ENCODE data around the gene NKAIN2. TPM values are rescaled to one million over a fixed set of nuclear protein-coding genes. Genes with fewer than 3 reads are reported as not detected.
A peak's percentile ranks its signal among the peaks of the same experiment; 100 is the strongest.

The NKAIN2 gene
- total and polyA plus RNA-seq, 2 experiments from 2014 or later, result 0.22 TPM; not detected in 1

- peaks cover 37% of the 10 kb centered on the region for H3K4me1 ChIP-seq (ENCODE audit: low read depth)
- no peaks in the 10 kb centered on the region for H3K27me3 ChIP-seq
- no peak overlapping the region for H3K27ac ChIP-seq
- H3K9me3 ChIP-seq (ENCODE audit: low read depth), result no peaks in the 10 kb centered on the region
- no peaks in the 10 kb centered on the region for H3K36me3 ChIP-seq
- H3K4me3 ChIP-seq, result no peak overlapping the region
- peak in 1 of 2 donors; percentile 2 for DNase-seq (ENCODE audit: low read depth in 1 of 2, low spot score in 1 of 2)
- TF ChIP-seq, protein P1, sequence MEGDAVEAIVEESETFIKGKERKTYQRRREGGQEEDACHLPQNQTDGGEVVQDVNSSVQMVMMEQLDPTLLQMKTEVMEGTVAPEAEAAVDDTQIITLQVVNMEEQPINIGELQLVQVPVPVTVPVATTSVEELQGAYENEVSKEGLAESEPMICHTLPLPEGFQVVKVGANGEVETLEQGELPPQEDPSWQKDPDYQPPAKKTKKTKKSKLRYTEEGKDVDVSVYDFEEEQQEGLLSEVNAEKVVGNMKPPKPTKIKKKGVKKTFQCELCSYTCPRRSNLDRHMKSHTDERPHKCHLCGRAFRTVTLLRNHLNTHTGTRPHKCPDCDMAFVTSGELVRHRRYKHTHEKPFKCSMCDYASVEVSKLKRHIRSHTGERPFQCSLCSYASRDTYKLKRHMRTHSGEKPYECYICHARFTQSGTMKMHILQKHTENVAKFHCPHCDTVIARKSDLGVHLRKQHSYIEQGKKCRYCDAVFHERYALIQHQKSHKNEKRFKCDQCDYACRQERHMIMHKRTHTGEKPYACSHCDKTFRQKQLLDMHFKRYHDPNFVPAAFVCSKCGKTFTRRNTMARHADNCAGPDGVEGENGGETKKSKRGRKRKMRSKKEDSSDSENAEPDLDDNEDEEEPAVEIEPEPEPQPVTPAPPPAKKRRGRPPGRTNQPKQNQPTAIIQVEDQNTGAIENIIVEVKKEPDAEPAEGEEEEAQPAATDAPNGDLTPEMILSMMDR (IDR thresholded peaks at IDR 0.05; ENCODE audit: low read depth, low read length), result no peak
Measured at GRCh38 chr6:124765280-124765679, 961.6 kb downstream of the NKAIN2 start.

GRCh38 chr6:124768224-124768623 lies 964.6 kb downstream of the NKAIN2 start:
- Histone ChIP-seq H3K9me3 (ENCODE audit: low read depth) (no peaks in the 10 kb centered on the region), H3K36me3 (no peaks in the 10 kb centered on the region), H3K4me1 (ENCODE audit: low read depth) (peaks cover 56% of the 10 kb centered on the region), H3K27me3 (no peaks in the 10 kb centered on the region), H3K4me3 (no peak overlapping the region), H3K27ac (no peak overlapping the region)
- TF ChIP-seq, protein P1 (IDR thresholded peaks at IDR 0.05; ENCODE audit: low read depth, low read length), result no peak
- no peak for DNase-seq (ENCODE audit: low read depth in 1 of 2, low spot score in 1 of 2)

DNA sequence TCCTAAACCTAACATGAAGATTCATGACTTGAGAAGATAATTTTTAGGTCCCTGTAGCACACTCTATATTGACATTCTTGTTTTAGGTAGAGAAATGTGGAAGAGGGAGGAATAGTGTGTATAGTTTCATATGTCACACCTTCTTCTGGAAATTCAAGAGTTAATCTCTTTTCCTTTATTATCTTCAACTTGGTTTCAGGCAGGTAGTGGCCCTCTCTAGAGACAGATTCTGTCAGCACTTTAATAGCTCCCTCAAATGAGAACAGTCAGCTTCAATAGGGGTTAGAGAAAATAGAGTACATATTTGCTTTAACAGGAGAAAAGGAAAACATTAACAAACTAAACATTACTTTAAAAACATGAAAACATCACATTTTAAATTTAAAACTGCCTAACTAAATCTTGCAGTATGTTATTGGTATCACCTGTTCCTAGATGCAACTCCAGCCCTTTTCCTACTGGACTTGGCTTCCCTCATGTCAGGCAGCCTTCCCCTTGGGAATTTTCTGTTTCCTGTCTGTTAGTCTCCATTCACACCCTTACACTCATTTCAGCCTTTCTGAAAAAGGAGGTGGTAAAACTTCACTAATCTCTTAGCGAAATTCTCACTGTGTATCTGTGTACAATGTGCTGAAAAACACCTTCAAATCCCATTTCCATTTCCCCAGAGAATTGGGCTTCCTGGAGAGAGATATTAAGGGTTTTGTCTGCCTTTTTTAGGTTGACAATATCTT lies 966.3 kb downstream of the NKAIN2 start:
- H3K27ac ChIP-seq, result peak overlapping the region; percentile 72

DNA sequence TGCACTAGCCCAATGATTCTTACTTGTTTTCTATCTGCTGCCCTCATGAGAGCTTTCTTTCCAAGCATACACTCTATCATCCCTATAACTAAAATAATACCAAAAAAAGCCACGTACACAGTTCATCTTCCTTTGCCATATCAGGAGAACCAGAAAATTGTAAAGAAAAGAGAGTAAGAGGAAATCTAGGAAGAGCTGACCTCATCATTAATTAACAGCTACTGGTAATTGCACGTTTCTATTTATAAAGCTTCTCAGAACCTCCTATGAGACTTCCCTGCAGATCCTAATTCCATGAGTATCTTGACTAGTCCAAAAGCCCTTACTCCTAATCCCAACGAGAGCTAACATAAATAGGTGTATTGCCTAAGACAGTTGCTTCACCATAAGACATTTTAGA lies 967.1 kb downstream of the NKAIN2 start:
- Histone ChIP-seq H3K36me3 (no peaks in the 10 kb centered on the region), H3K27me3 (no peaks in the 10 kb centered on the region), H3K4me1 (ENCODE audit: low read depth) (peaks cover 48% of the 10 kb centered on the region), H3K27ac (peak overlapping the region; percentile 72), H3K9me3 (ENCODE audit: low read depth) (no peaks in the 10 kb centered on the region), H3K4me3 (no peak overlapping the region)
- peak in 1 of 2 donors; percentile 8 for DNase-seq (ENCODE audit: low read depth in 1 of 2, low spot score in 1 of 2)
- TF ChIP-seq, protein P1 (IDR thresholded peaks at IDR 0.05; ENCODE audit: low read depth, low read length), result no peak

More for the DNA sequence above, 966.3 kb downstream of the NKAIN2 start:
- Histone ChIP-seq H3K9me3 (ENCODE audit: low read depth) (no peaks in the 10 kb centered on the region), H3K4me3 (peak overlapping the region; percentile 5), H3K4me1 (ENCODE audit: low read depth) (peaks cover 54% of the 10 kb centered on the region), H3K27me3 (no peaks in the 10 kb centered on the region), H3K36me3 (no peaks in the 10 kb centered on the region)
- TF ChIP-seq, protein P1 (IDR thresholded peaks at IDR 0.05; ENCODE audit: low read depth, low read length), result no peak
- DNase-seq (ENCODE audit: low read depth in 1 of 2, low spot score in 1 of 2), result peak in 1 of 2 donors; percentile 56

DNA sequence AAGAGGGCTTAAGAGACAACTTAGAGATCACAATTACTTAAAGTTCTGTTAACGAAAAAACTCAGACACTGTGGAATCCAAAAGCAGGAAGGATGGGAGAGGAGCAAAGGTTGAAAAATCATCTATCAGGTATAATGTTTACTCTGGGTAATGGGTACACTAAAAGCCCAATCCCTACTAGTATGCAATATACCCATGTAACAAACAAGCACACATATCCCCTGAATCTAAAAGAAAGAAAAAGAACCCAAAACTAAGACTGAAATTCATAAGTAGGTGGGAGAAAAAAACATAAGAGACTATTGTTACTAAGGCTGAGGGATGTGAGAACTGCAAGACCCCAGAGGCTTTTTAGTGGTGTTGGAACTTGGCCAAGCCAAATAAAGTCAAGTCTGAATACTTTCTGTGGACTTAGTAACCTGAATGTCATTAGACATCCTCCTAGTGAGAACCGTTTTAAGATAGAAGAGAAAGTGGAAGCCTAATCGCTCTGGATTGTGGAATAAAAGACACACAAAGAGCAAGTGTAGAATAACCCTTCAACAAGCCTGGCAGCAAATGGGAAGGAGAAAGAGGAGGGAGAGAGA lies 969.2 kb downstream of the NKAIN2 start:
- Histone ChIP-seq H3K27me3 (no peaks in the 10 kb centered on the region), H3K4me1 (ENCODE audit: low read depth) (peaks cover 43% of the 10 kb centered on the region), H3K9me3 (ENCODE audit: low read depth) (no peaks in the 10 kb centered on the region), H3K36me3 (no peaks in the 10 kb centered on the region), H3K27ac (no peak overlapping the region), H3K4me3 (no peak overlapping the region)
- peak in 1 of 2 donors; percentile 15 for DNase-seq (ENCODE audit: low read depth in 1 of 2, low spot score in 1 of 2)
- TF ChIP-seq, protein P1 (IDR thresholded peaks at IDR 0.05; ENCODE audit: low read depth, low read length), result no peak

All from cardiac muscle cell (in vitro differentiated cells and primary cell).